ENCODE measurements around the gene IFT27.

DNA sequence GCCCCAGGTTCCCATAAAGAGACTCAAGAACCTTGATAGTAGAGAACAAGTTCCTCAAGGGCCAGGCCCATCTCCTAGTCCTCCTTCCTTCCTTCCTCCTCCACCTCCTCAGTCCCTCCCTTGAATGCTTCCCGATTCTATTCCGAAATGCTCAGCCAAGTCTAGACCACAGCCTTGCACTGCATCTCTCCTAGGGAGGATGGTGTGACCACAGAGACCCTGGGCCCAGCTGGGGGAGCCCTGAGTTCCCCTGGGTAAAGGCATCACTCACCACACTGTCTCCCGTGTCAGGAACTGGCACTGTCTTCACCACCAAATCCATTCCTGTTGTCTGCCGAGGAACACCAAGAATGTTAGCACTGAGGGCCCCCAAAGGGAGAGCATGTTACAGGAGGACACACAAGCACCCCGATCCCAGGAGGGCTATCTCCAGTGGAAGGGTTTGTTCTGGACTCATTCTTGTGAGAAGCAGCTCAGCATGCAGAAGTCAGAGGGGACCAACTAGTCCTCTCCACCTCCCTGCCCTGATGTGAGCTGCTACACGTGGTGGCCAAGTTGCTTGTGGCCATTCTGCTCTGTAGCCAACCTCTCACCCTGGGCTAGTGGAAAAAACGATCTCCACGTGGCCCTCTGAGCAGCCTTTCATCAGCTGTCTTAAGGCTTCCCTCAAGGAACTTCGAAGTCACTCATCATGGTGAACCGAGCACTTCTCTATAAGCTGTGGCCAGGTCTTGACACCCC lies 8.7 kb downstream of the IFT27 start:
- TF ChIP-seq CTCF (IDR thresholded peaks at IDR 0.05) (no peak), POLR2A (IDR thresholded peaks at IDR 0.05) (no peak)

Data from ovary (tissue), 3 donors.